Vagina (tissue), 2 donors: Measurements from ENCODE around the gene DUSP3. TPM values are rescaled to one million over a fixed set of nuclear protein-coding genes. Genes with fewer than 3 reads are reported as not detected.

Experiments used
- DNase-seq, 2 donors: peaks; one replicate each; pipeline ENCODE4 v3.0.0-alpha.2; 2017; ENCODE audit errors: extremely low spot score in 2 of 2
- H3K27ac ChIP-seq: fragments of 200-600 bp; sonication (generic); one replicate; pipeline ENCODE4 v1.5.1; 2019
- H3K27me3 ChIP-seq: fragments of 200-600 bp; sonication (generic); one replicate; pipeline ENCODE4 v1.5.1; 2019
- H3K36me3 ChIP-seq, 2 donors: fragments of 200-600 bp; sonication (generic); one replicate each; pipeline ENCODE4 v1.5.1; 2017 to 2019
- H3K4me1 ChIP-seq: fragments of 200-600 bp; sonication (generic); one replicate; pipeline ENCODE4 v1.5.1; 2019
- H3K4me3 ChIP-seq, 2 donors: fragments of 200-600 bp; sonication (generic); 1 replicate in 1 of 2; 2 replicates in 1 of 2; pipeline ENCODE4 v1.5.1; 2016 to 2019
- H3K9me3 ChIP-seq: fragments of 200-600 bp; sonication (generic); one replicate; pipeline ENCODE4 v1.5.1; 2019
- CTCF ChIP-seq, 3 experiments: fragments of 450-650 bp in 2 of 3; fragments of 200-600 bp in 1 of 3; sonication (generic) in 1 of 3; IDR thresholded peaks; one replicate each; pipeline ENCODE4 v1.5.1; 2017 to 2019; ENCODE audit warnings: antibody characterized with exemption in 3 of 3, mild to moderate bottlenecking in 2 of 3, moderate library complexity in 2 of 3
- POLR2A ChIP-seq, 2 donors: fragments of 450-650 bp; IDR thresholded peaks; one replicate each; pipeline ENCODE4 v1.6.1; 2017; ENCODE audit warnings: antibody characterized with exemption in 2 of 2, mild to moderate bottlenecking in 2 of 2, moderate library complexity in 2 of 2
- POLR2AphosphoS5 ChIP-seq, 2 donors: sonication (generic); formaldehyde crosslinking; IDR thresholded peaks; one replicate each; pipeline ENCODE4 v1.9.0; 2017; ENCODE audit warnings: antibody characterized with exemption in 2 of 2, mild to moderate bottlenecking in 2 of 2, low read depth in 1 of 2; ENCODE audit not compliant: insufficient read depth in 1 of 2
- intact Hi-C: fragments of 100-400 bp; cut with DNase I; formaldehyde crosslinking; loops from one replicate; pipeline ENCODE4 v1.15.1; 2023
- total RNA-seq: library from RNA; depleted of rRNA; stranded (reverse); fragments of >200 nt; gene quantifications from one replicate; pipeline ENCODE4 v1.2.3, GENCODE V29; 2016

Gene DUSP3
- total RNA-seq, 1 donor from 2014 or later, result 43.5 TPM

DNA sequence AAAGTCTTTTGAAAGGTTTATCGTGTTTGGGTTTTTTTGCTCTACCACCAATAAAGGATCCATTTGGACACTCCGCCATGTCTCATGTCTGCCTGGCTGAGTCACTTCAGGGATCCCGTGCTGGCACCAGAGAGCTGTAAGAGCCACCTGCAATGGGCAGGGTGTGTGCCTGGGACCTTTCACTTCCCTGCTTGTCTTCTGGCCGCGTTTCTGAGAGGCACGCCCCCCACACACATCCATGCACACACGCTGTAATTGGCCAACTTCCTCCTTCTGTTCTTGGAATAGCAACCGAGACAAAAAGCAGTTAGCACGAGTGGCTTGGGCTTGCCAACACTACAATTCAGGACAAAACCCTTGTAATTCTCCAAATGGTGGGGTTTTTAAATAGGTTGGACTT is 10.4 kb downstream of the DUSP3 start:
- Histone ChIP-seq H3K36me3 (peaks cover 0 to 39% of the 10 kb centered on the region in 2 donors), H3K27me3 (no peaks in the 10 kb centered on the region), H3K4me1 (no peaks in the 10 kb centered on the region), H3K9me3 (no peaks in the 10 kb centered on the region), H3K27ac (no peak overlapping the region), H3K4me3 (no peak overlapping the region)
- intact Hi-C loops, result no loop called here
- DNase-seq, result no peak
- TF ChIP-seq POLR2A (IDR thresholded peaks at IDR 0.05) (no peak), POLR2AphosphoS5 (IDR thresholded peaks at IDR 0.05; ENCODE audit: insufficient read depth in 1 of 2, low read depth in 1 of 2) (peak in 1 of 2 donors; percentile 24), CTCF (IDR thresholded peaks at IDR 0.05) (no peak)

- no peak overlapping the region for H3K27ac ChIP-seq
Measured at GRCh38 chr17:43767713-43768059, 11.1 kb downstream of the DUSP3 start.

GRCh38 chr17:43767053-43767712 is 11.6 kb downstream of the DUSP3 start:
- no peak for TF ChIP-seq POLR2A (IDR thresholded peaks at IDR 0.05)
- TF ChIP-seq CTCF (IDR thresholded peaks at IDR 0.05), result no peak
- no peak for TF ChIP-seq POLR2AphosphoS5 (IDR thresholded peaks at IDR 0.05; ENCODE audit: insufficient read depth in 1 of 2, low read depth in 1 of 2)
- DNase-seq, result no peak
- H3K36me3 ChIP-seq, result peaks cover 0 to 27% of the 10 kb centered on the region in 2 donors
- H3K9me3 ChIP-seq, result no peaks in the 10 kb centered on the region
- H3K27ac ChIP-seq, result no peak overlapping the region
- intact Hi-C loops, result no loop called here
- no peaks in the 10 kb centered on the region for H3K27me3 ChIP-seq
- no peak overlapping the region for H3K4me3 ChIP-seq
- H3K4me1 ChIP-seq, result no peaks in the 10 kb centered on the region

More at GRCh38 chr17:43767713-43768059, 11.1 kb downstream of the DUSP3 start:
- intact Hi-C loops, result no loop called here
- Histone ChIP-seq H3K27me3 (no peaks in the 10 kb centered on the region), H3K4me1 (no peaks in the 10 kb centered on the region), H3K36me3 (peaks cover 0 to 32% of the 10 kb centered on the region in 2 donors), H3K4me3 (no peak overlapping the region), H3K9me3 (no peaks in the 10 kb centered on the region)
- no peak for DNase-seq
- TF ChIP-seq CTCF (IDR thresholded peaks at IDR 0.05) (no peak), POLR2A (IDR thresholded peaks at IDR 0.05) (no peak), POLR2AphosphoS5 (IDR thresholded peaks at IDR 0.05; ENCODE audit: insufficient read depth in 1 of 2, low read depth in 1 of 2) (no peak)

GRCh38 chr17:43766413-43767052 is 12.2 kb downstream of the DUSP3 start:
- H3K36me3 ChIP-seq, result peaks cover 0 to 22% of the 10 kb centered on the region in 2 donors
- H3K4me3 ChIP-seq, result no peak overlapping the region
- intact Hi-C loops, result no loop called here
- H3K9me3 ChIP-seq, result no peaks in the 10 kb centered on the region
- peak; percentile 46 to 55 (median 49) for TF ChIP-seq CTCF (IDR thresholded peaks at IDR 0.05)
- TF ChIP-seq POLR2AphosphoS5 (IDR thresholded peaks at IDR 0.05; ENCODE audit: insufficient read depth in 1 of 2, low read depth in 1 of 2), result no peak
- no peaks in the 10 kb centered on the region for H3K27me3 ChIP-seq
- no peaks in the 10 kb centered on the region for H3K4me1 ChIP-seq
- H3K27ac ChIP-seq, result no peak overlapping the region
- no peak for DNase-seq

- Histone ChIP-seq H3K4me3 (no peak overlapping the region), H3K9me3 (no peaks in the 10 kb centered on the region), H3K27ac (no peak overlapping the region), H3K4me1 (peaks cover 3% of the 10 kb centered on the region), H3K36me3 (no peaks in the 10 kb centered on the region), H3K27me3 (no peaks in the 10 kb centered on the region)
- DNase-seq, result no peak
- intact Hi-C loops, result loop anchor here (2.0 kb wide), 1 partner anchor 66 kb away; no protein-coding TSS in a partner anchor
- TF ChIP-seq POLR2AphosphoS5 (IDR thresholded peaks at IDR 0.05; ENCODE audit: insufficient read depth in 1 of 2, low read depth in 1 of 2) (peak in 1 of 2 donors; percentile 65), CTCF (IDR thresholded peaks at IDR 0.05) (peak; percentile 97 to 99 (median 99)), POLR2A (IDR thresholded peaks at IDR 0.05) (no peak)
Measured at GRCh38 chr17:43760254-43760852, 18.4 kb downstream of the DUSP3 start.
